Activated B cell treated with CpG ODN at 0.5 μM for 24 hours (primary cell): ENCODE measurements around the gene VPS26A. TPM values are rescaled to one million over a fixed set of nuclear protein-coding genes. Genes with fewer than 3 reads are reported as not detected.

ENCODE experiments used
- ATAC-seq: fragments of 200-7000 bp; cut with Tn5 transposase; one replicate; pipeline ENCODE4 v1.10.0; 2021; ENCODE audit warnings: low read depth, mild to moderate bottlenecking, moderate library complexity
- CTCF ChIA-PET: fragments of 350-600 bp; sonication (Branson Sonifier 250); formaldehyde crosslinking; loops from one replicate; lab custom pipeline; 2021; ENCODE audit warnings: antibody characterized with exemption; lab: Charles Lee
- POLR2A ChIA-PET: fragments of 350-600 bp; sonication (Branson Sonifier 250); formaldehyde crosslinking; loops from one replicate; lab custom pipeline; 2021; ENCODE audit warnings: antibody characterized with exemption; lab: Charles Lee
- DNase-seq: peaks from one replicate; pipeline ENCODE4 v3.0.0; 2022
- H3K27ac Mint-ChIP-seq: one replicate; pipeline ENCODE4 v1.8.0; 2020; ENCODE audit warnings: mixed read lengths
- H3K27me3 Mint-ChIP-seq: one replicate; pipeline ENCODE4 v1.8.0; 2021; ENCODE audit warnings: mixed read lengths
- H3K36me3 Mint-ChIP-seq: one replicate; pipeline ENCODE4 v1.8.0; 2021; ENCODE audit warnings: low read depth, mixed read lengths
- H3K4me1 Mint-ChIP-seq: one replicate; pipeline ENCODE4 v1.8.0; 2021; ENCODE audit warnings: mixed read lengths
- H3K4me3 Mint-ChIP-seq: one replicate; pipeline ENCODE4 v1.8.0; 2020; ENCODE audit warnings: mild to moderate bottlenecking, mixed read lengths
- H3K9me3 Mint-ChIP-seq: one replicate; pipeline ENCODE4 v1.8.0; 2020; ENCODE audit warnings: mixed read lengths
- intact Hi-C: fragments of 100-400 bp; cut with micrococcal nuclease; formaldehyde crosslinking; loops from one replicate; pipeline ENCODE4 v1.15.1; 2024
- total RNA-seq: library from RNA; stranded (reverse); gene quantifications from 2 replicates; pipeline ENCODE4 v1.2.3, GENCODE V29; 2022
- TF ChIP-seq, protein P1 (sequence below): fragments of 200-600 bp; IDR thresholded peaks from one replicate; pipeline ENCODE4 v1.8.0; 2022; ENCODE audit warnings: antibody characterized with exemption, mild to moderate bottlenecking

VPS26A gene
- total RNA-seq, 1 donor from 2014 or later = 29.5 TPM

DNA sequence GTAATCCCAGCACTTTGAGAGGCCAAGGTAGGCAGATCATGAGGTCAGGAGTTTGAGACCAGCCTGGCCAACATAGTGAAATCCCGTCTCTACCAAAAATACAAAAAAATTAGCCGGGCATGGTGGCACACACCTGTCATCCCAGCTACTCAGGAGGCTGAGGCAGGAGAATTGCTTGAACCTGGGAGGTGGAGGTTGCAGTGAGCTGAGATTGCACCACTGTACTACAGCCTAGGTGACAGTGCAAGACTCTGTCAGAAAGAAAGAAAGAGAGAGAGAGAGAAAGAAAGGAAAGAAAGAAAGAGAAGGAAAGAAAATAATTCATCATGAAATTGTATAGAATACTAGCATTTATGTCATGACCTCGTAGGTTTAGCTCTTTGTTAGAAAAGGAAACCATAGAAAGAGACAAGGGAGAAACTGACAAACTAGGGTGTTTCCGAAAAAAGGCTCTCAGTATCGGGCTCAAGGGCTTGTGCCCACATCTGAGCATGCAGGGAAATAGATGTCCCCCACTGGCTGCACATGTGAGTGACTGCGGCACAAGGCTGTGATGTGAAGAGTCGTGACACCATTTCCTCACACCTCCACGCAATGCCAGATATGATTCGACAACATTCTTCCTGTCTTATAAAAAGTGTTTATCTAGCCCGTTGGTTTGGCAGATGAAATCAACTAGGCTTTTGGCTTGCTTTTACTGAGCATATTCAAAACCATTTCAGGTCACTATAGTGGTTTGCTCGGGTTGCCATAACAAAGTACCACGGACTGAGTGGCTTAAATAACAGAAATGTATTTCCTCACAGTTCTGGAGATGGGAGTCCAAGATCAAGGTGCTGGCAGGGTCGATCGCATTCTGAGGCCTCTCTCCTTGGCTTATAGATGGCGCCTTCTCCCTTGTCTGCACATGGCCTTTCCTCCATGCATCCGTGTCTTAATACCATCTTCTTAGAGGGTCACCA is 34.1 kb upstream of the VPS26A start:
- Mint-ChIP-seq H3K9me3 (no peaks in the 10 kb centered on the region), H3K27me3 (no peaks in the 10 kb centered on the region), H3K4me3 (peak overlapping the region; percentile 84), H3K36me3 (peaks cover 31% of the 10 kb centered on the region), H3K4me1 (peaks cover 63% of the 10 kb centered on the region), H3K27ac (peak overlapping the region; percentile 95)
- ChIA-PET CTCF (interaction anchor here (0.9 to 8.5 kb wide), 2 partner anchors 84 to 134 kb away, joined by 3 to 169 read pairs; partner anchors contain the start of gene DDX21), POLR2A (interaction anchor here (0.6 to 3.4 kb wide), 4 partner anchors 32 to 211 kb away, joined by 3 to 19 read pairs (median 4); partner anchors contain the start of gene DDX21)
- ATAC-seq (peak; percentile 32), DNase-seq (no peak)
- intact Hi-C loops = loop anchor here (1.0 to 10.0 kb wide), 7 partner anchors 29 to 758 kb away; partner anchors contain the start of genes HNRNPH3 and PBLD
- TF ChIP-seq, protein P1, sequence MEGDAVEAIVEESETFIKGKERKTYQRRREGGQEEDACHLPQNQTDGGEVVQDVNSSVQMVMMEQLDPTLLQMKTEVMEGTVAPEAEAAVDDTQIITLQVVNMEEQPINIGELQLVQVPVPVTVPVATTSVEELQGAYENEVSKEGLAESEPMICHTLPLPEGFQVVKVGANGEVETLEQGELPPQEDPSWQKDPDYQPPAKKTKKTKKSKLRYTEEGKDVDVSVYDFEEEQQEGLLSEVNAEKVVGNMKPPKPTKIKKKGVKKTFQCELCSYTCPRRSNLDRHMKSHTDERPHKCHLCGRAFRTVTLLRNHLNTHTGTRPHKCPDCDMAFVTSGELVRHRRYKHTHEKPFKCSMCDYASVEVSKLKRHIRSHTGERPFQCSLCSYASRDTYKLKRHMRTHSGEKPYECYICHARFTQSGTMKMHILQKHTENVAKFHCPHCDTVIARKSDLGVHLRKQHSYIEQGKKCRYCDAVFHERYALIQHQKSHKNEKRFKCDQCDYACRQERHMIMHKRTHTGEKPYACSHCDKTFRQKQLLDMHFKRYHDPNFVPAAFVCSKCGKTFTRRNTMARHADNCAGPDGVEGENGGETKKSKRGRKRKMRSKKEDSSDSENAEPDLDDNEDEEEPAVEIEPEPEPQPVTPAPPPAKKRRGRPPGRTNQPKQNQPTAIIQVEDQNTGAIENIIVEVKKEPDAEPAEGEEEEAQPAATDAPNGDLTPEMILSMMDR = no peak

DNA sequence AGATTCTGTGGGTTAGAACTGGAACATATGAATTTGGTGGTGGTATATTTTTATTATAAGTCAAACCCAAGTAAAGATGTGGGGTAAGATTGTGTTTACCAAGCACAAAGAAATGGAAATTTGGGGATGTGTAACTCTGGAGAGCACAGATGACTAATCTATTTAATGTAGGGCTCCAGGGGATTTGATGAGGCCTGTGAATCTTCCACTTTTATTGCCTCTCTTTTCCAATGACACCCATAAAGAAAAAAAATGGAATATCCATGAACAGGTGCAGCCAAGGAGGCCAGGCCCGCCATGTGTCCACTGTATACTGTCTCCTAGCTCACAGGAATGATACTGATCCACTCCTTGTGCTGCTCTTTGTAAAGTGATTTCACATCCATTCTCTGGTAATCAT is 33.3 kb upstream of the VPS26A start:
- Mint-ChIP-seq H3K4me3 (peak overlapping the region; percentile 84), H3K9me3 (no peaks in the 10 kb centered on the region), H3K4me1 (peaks cover 63% of the 10 kb centered on the region), H3K27ac (peak overlapping the region; percentile 95), H3K36me3 (peaks cover 33% of the 10 kb centered on the region), H3K27me3 (no peaks in the 10 kb centered on the region)
- TF ChIP-seq, protein P1 = no peak
- DNase-seq (no peak), ATAC-seq (no peak)
- CTCF ChIA-PET = interaction anchor here (0.9 to 8.5 kb wide), 2 partner anchors 84 to 135 kb away, joined by 3 to 169 read pairs; partner anchors contain the start of gene DDX21
- intact Hi-C loops = loop anchor here (1.0 to 10.0 kb wide), 2 partner anchors 132 to 296 kb away; no protein-coding TSS in a partner anchor
- POLR2A ChIA-PET = interaction anchor here (1.1 to 2.1 kb wide), 2 partner anchors 25 to 86 kb away, joined by 6 read pairs; no protein-coding TSS in a partner anchor

DNA sequence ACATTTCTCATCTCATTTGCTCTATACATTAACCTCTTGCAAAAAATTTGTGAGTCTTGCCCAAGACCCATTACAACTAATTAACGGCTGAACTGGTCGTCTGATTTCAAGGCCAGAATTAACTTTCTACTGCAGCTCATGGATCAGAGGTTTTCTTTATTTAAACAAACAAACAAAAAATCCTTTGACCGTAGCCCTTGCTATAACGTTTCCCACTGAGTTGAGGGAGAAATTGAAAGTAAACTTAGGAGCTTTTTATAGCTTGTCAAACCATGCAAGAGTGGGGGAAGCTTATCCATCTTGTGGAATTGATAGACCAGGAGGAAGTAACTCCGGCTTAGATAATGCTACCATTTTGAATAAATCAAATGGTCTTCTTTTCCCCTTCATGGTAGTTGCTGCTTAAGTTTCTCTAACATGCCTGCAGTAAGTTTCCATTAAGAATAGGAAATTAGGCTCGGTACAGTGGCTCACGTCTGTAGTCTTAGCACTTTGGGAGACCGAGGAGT is 32.8 kb upstream of the VPS26A start:
- intact Hi-C loops = loop anchor here (10.0 kb wide), 1 partner anchor 296 kb away; no protein-coding TSS in a partner anchor
- ATAC-seq (no peak), DNase-seq (no peak)
- peak overlapping the region; percentile 58 for H3K4me3 Mint-ChIP-seq
- ChIA-PET CTCF (interaction anchor here (0.9 to 8.5 kb wide), 2 partner anchors 85 to 135 kb away, joined by 3 to 169 read pairs; partner anchors contain the start of gene DDX21), POLR2A (interaction anchor here (0.6 to 2.1 kb wide), 3 partner anchors 25 to 89 kb away, joined by 3 to 6 read pairs (median 6); partner anchors contain the start of gene SUPV3L1)
- peak overlapping the region; percentile 95 for H3K27ac Mint-ChIP-seq
- peaks cover 33% of the 10 kb centered on the region for H3K36me3 Mint-ChIP-seq
- peaks cover 60% of the 10 kb centered on the region for H3K4me1 Mint-ChIP-seq
- H3K27me3 Mint-ChIP-seq = no peaks in the 10 kb centered on the region
- TF ChIP-seq, protein P1 = no peak
- no peaks in the 10 kb centered on the region for H3K9me3 Mint-ChIP-seq

DNA sequence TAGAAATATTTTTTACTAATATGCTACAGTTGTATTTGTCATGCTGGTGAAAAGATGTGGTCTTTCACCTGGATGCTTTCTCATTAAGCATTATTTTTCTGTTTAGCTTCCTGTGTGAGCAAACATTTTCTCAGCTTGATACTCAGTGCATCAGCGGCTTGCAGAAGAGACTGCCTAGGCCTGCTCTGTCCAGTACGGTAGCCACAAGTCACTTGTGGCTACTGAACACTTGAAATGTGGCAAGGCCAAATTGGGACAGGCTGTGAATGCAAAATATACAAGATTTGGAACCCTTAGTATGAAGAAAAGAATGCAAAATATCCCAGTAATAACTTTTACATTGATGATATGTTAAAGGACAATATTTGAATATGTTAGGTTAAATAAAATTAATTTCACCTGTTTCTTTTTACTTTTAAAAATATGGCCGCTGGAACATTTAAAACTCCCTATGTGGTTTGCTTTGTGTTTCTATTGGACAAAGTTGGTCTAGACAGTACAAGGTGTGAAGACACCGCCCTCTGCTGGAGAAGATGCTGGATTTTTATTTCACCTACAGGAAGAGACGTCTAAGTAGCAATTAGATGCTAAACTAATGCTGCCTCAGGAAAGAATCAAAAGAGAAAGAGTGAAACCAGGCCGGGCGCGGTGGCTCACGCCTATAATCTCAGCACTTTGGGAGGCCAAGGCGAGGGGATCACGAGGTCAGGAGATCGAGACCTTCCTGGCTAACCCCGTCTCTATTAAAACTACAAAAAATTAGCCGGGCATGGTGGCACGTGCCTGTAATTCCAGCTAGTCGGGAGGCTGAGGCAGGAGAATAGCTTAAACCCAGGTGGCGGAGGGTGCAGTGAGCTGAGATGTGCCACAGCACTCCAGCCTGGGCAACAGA is 30.8 kb upstream of the VPS26A start:
- CTCF ChIA-PET = interaction anchor here (0.6 to 8.5 kb wide), 15 partner anchors 11 to 300 kb away, joined by 3 to 169 read pairs (median 4); partner anchors contain the start of genes DDX21 and KIFBP
- DNase-seq (peak; percentile 27), ATAC-seq (peak; percentile 59)
- TF ChIP-seq, protein P1 = peak; percentile 34
- Mint-ChIP-seq H3K27me3 (no peaks in the 10 kb centered on the region), H3K4me3 (no peak overlapping the region), H3K36me3 (peaks cover 37% of the 10 kb centered on the region), H3K4me1 (peaks cover 45% of the 10 kb centered on the region), H3K9me3 (no peaks in the 10 kb centered on the region), H3K27ac (peak overlapping the region; percentile 8)
- POLR2A ChIA-PET = interaction anchor here (0.6 to 1.4 kb wide), 5 partner anchors 47 to 192 kb away, joined by 3 to 14 read pairs (median 4); partner anchors contain the start of gene DDX50
- intact Hi-C loops = loop anchor here (1.0 to 10.0 kb wide), 6 partner anchors 30 to 299 kb away; partner anchors contain the start of genes DDX21 and KIFBP
